ENCODE measurements around the gene MPST. TPM values are rescaled to one million over a fixed set of nuclear protein-coding genes. Genes with fewer than 3 reads are reported as not detected.

The MPST gene
- total RNA-seq, 4 donors from 2014 or later = 131 to 161 (median 146) TPM

GRCh38 chr22:36999463-36999862, 20.1 kb upstream of the MPST start:
- intact Hi-C loops (cut with DNase I; ENCODE audit: low total_unique reads) = no loop called here
- no peak for DNase-seq
- Histone ChIP-seq H3K9me3 (no peaks in the 10 kb centered on the region), H3K27ac (no peak overlapping the region), H3K36me3 (no peaks in the 10 kb centered on the region), H3K4me3 (no peak overlapping the region), H3K4me1 (no peaks in the 10 kb centered on the region), H3K27me3 (no peaks in the 10 kb centered on the region)
- no peak for ATAC-seq
- in situ Hi-C loops (cut with MboI; ENCODE audit: low sequenced_read_pairs in 4 of 4) = loop anchor here in 1 of 4 donors (25.0 kb wide), 1 partner anchor 212 kb away; the partner anchor contains the start of gene IFT27
- TF ChIP-seq CTCF (IDR thresholded peaks at IDR 0.05 in 4 of 5, conservative IDR thresholded peaks at IDR 0.05 in 1 of 5) = no peak
- no peak for TF ChIP-seq POLR2A (IDR thresholded peaks at IDR 0.05)

- H3K27me3 ChIP-seq = no peaks in the 10 kb centered on the region
- H3K4me1 ChIP-seq = no peaks in the 10 kb centered on the region
- H3K9me3 ChIP-seq = no peaks in the 10 kb centered on the region
- TF ChIP-seq POLR2A (IDR thresholded peaks at IDR 0.05) (no peak), CTCF (IDR thresholded peaks at IDR 0.05 in 4 of 5, conservative IDR thresholded peaks at IDR 0.05 in 1 of 5) (no peak)
- in situ Hi-C loops (cut with MboI; ENCODE audit: low sequenced_read_pairs in 4 of 4) (no loop called here), intact Hi-C loops (cut with DNase I; ENCODE audit: low total_unique reads) (no loop called here)
- ATAC-seq (no peak), DNase-seq (no peak)
- H3K27ac ChIP-seq = no peak overlapping the region
- no peak overlapping the region for H3K4me3 ChIP-seq
- no peaks in the 10 kb centered on the region for H3K36me3 ChIP-seq
Measured at GRCh38 chr22:37000676-37001534, 18.6 kb upstream of the MPST start.

GRCh38 chr22:37001826-37002225, 17.7 kb upstream of the MPST start:
- Histone ChIP-seq H3K36me3 (no peaks in the 10 kb centered on the region), H3K27ac (no peak overlapping the region), H3K4me1 (no peaks in the 10 kb centered on the region), H3K4me3 (no peak overlapping the region), H3K27me3 (no peaks in the 10 kb centered on the region), H3K9me3 (no peaks in the 10 kb centered on the region)
- no peak for TF ChIP-seq CTCF (IDR thresholded peaks at IDR 0.05 in 4 of 5, conservative IDR thresholded peaks at IDR 0.05 in 1 of 5)
- no peak for TF ChIP-seq POLR2A (IDR thresholded peaks at IDR 0.05)
- intact Hi-C loops (cut with DNase I; ENCODE audit: low total_unique reads) (no loop called here), in situ Hi-C loops (cut with MboI; ENCODE audit: low sequenced_read_pairs in 4 of 4) (no loop called here)
- DNase-seq (no peak), ATAC-seq (no peak)

- intact Hi-C loops (cut with DNase I; ENCODE audit: low total_unique reads) (no loop called here), in situ Hi-C loops (cut with MboI; ENCODE audit: low sequenced_read_pairs in 4 of 4) (no loop called here)
- Histone ChIP-seq H3K9me3 (no peaks in the 10 kb centered on the region), H3K4me3 (no peak overlapping the region), H3K27ac (no peak overlapping the region), H3K36me3 (no peaks in the 10 kb centered on the region), H3K4me1 (no peaks in the 10 kb centered on the region), H3K27me3 (no peaks in the 10 kb centered on the region)
- ATAC-seq = no peak
- DNase-seq = no peak
- TF ChIP-seq CTCF (IDR thresholded peaks at IDR 0.05 in 4 of 5, conservative IDR thresholded peaks at IDR 0.05 in 1 of 5) (no peak), POLR2A (IDR thresholded peaks at IDR 0.05) (no peak)
Measured at GRCh38 chr22:37002633-37003032, 16.9 kb upstream of the MPST start.
